Keratinocyte (primary cell): ENCODE results near the gene PLXNB1. TPM values are rescaled to one million over a fixed set of nuclear protein-coding genes. Genes with fewer than 3 reads are reported as not detected.

Source experiments
- DNase-seq: peaks from one replicate; pipeline ENCODE4 v3.0.0-alpha.2; 2011; ENCODE audit warnings: low read depth, missing footprints, low spot score
- FAIRE-seq: peaks from 2 replicates; lab custom pipeline; 2011; peaks lifted over from hg19 to GRCh38; lab: Jason Lieb, UNC
- H2AFZ ChIP-seq: 2 replicates; pipeline ENCODE4 v1.6.0; 2012; ENCODE audit warnings: low read length, control low read depth, inconsistent platforms; ENCODE audit not compliant: control insufficient read depth
- H3K27ac ChIP-seq: 2 replicates; pipeline ENCODE4 v1.5.1; 2011; ENCODE audit warnings: low read length; ENCODE audit not compliant: control insufficient read depth, insufficient read depth
- H3K27me3 ChIP-seq: 3 replicates; pipeline ENCODE4 v1.6.0; 2011; ENCODE audit warnings: low read length; ENCODE audit not compliant: control insufficient read depth, insufficient read depth; ENCODE audit errors: extremely low read depth
- H3K36me3 ChIP-seq, 2 experiments: 2 replicates in 1 of 2; 3 replicates in 1 of 2; pipeline ENCODE4 v1.5.1; 2011; ENCODE audit warnings: low read length in 2 of 2, mild to moderate bottlenecking in 1 of 2; ENCODE audit not compliant: control insufficient read depth in 2 of 2, insufficient read depth in 2 of 2; ENCODE audit errors: extremely low read depth in 1 of 2
- H3K4me1 ChIP-seq: 3 replicates; pipeline ENCODE4 v1.5.1; 2011; ENCODE audit warnings: low read length; ENCODE audit not compliant: control insufficient read depth, insufficient read depth; ENCODE audit errors: extremely low read depth
- H3K4me2 ChIP-seq: 3 replicates; pipeline ENCODE4 v1.6.0; 2011; ENCODE audit warnings: low read depth, low read length; ENCODE audit not compliant: control insufficient read depth, insufficient read depth; ENCODE audit errors: extremely low read depth
- H3K4me3 ChIP-seq, 3 experiments: fragments of 200-600 bp in 1 of 3; sonication (generic) in 1 of 3; 2 replicates in 2 of 3; 3 replicates in 1 of 3; pipeline ENCODE4 v1.5.1; 2011 to 2016; ENCODE audit warnings: low read length in 3 of 3, mild to moderate bottlenecking in 3 of 3, control low read depth in 2 of 3, inconsistent platforms in 1 of 3, low read depth in 1 of 3, mixed read lengths in 1 of 3, mixed run types in 1 of 3, moderate library complexity in 1 of 3; ENCODE audit not compliant: control insufficient read depth in 2 of 3, insufficient read depth in 2 of 3; ENCODE audit errors: extremely low read depth in 1 of 3
- H3K79me2 ChIP-seq: 2 replicates; pipeline ENCODE4 v1.6.0; 2012; ENCODE audit warnings: low read length; ENCODE audit not compliant: control insufficient read depth, insufficient read depth
- H3K9ac ChIP-seq: 3 replicates; pipeline ENCODE4 v1.6.0; 2011; ENCODE audit warnings: low read length; ENCODE audit not compliant: control insufficient read depth, insufficient read depth; ENCODE audit errors: extremely low read depth
- H3K9me1 ChIP-seq: 3 replicates; pipeline ENCODE4 v1.6.0; 2011; ENCODE audit warnings: low read length; ENCODE audit not compliant: control insufficient read depth, insufficient read depth; ENCODE audit errors: extremely low read depth
- H3K9me3 ChIP-seq: 2 replicates; pipeline ENCODE4 v1.5.1; 2012; ENCODE audit warnings: low read depth, low read length; ENCODE audit not compliant: control insufficient read depth
- H4K20me1 ChIP-seq: 3 replicates; pipeline ENCODE4 v1.6.0; 2011; ENCODE audit warnings: low read length; ENCODE audit not compliant: control insufficient read depth, insufficient read depth; ENCODE audit errors: extremely low read depth
- EZH2 ChIP-seq: IDR thresholded peaks from one replicate; pipeline ENCODE4 v1.6.1; 2012; ENCODE audit warnings: inconsistent platforms, mild to moderate bottlenecking, low read length, moderate library complexity
- dilution Hi-C: fragments of 300-500 bp; cut with MboI; formaldehyde crosslinking; loops from one replicate; pipeline ENCODE4 v1.7.0; 2020; ENCODE audit warnings: low sequenced_read_pairs; ENCODE audit not compliant: extremely low pct_ligation_motif_present
- polyA plus RNA-seq, 5 experiments: library from polyadenylated mRNA; depleted of rRNA in 3 of 5; stranded (reverse) in 3 of 5; stranded (forward) in 1 of 5; unstranded in 1 of 5; fragments of >200 nt; gene quantifications; 1 replicate in 1 of 5; 2 replicates in 3 of 5; 3 replicates in 1 of 5; pipeline versions ENCODE4 v1.2.1 to v1.2.3, GENCODE V29; 2011 to 2012; ENCODE audit warnings: missing spikeins in 2 of 5, low read depth in 1 of 5, low replicate concordance in 1 of 5
- TF ChIP-seq, protein P1 (sequence below), 3 experiments: IDR thresholded peaks in 1 of 3; conservative IDR thresholded peaks in 1 of 3; optimal IDR thresholded peaks in 1 of 3; 2 replicates in 2 of 3; 3 replicates in 1 of 3; pipeline versions ENCODE3 to v1.5.1; 2011; ENCODE audit warnings: low read length in 3 of 3, mild to moderate bottlenecking in 3 of 3, moderate library complexity in 2 of 3, control low read depth in 1 of 3, inconsistent platforms in 1 of 3; ENCODE audit not compliant: insufficient read depth in 2 of 3; ENCODE audit errors: extremely low read depth in 1 of 3

Gene PLXNB1
- polyA plus RNA-seq, 1 donor (not counting 4 experiments of a cell fraction or from before 2014, with no cell fraction given): 83.0 TPM

DNA sequence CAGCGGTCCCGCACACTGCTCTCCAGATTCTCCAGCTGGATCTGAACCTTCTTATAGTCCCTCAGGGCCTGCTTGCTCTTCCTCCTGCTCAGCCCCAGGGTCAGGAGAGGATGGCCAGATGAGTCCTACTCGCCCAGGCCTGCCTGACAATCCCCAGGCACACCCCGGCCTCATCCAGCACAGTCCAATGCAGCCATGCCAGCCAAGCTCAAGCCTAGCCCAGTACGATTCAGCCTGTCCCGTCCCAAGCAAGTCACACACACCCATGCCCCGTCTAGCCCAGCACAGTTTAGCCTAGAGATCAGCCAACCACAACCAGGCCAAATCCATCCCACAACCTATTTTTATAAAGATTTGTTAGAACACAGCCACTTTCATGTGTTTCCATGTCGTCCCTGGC is 16.8 kb downstream of the PLXNB1 start:
- H3K4me2 ChIP-seq: no peak overlapping the region
- no peak overlapping the region for H2AFZ ChIP-seq
- H4K20me1 ChIP-seq: peaks cover 10% of the 10 kb centered on the region
- no peaks in the 10 kb centered on the region for H3K79me2 ChIP-seq
- H3K9me3 ChIP-seq: no peaks in the 10 kb centered on the region
- no peak overlapping the region for H3K4me3 ChIP-seq
- no peak overlapping the region for H3K27ac ChIP-seq
- no peak for DNase-seq
- no peaks in the 10 kb centered on the region for H3K27me3 ChIP-seq
- dilution Hi-C loops: no loop called here
- no peak for TF ChIP-seq EZH2
- TF ChIP-seq, protein P1, sequence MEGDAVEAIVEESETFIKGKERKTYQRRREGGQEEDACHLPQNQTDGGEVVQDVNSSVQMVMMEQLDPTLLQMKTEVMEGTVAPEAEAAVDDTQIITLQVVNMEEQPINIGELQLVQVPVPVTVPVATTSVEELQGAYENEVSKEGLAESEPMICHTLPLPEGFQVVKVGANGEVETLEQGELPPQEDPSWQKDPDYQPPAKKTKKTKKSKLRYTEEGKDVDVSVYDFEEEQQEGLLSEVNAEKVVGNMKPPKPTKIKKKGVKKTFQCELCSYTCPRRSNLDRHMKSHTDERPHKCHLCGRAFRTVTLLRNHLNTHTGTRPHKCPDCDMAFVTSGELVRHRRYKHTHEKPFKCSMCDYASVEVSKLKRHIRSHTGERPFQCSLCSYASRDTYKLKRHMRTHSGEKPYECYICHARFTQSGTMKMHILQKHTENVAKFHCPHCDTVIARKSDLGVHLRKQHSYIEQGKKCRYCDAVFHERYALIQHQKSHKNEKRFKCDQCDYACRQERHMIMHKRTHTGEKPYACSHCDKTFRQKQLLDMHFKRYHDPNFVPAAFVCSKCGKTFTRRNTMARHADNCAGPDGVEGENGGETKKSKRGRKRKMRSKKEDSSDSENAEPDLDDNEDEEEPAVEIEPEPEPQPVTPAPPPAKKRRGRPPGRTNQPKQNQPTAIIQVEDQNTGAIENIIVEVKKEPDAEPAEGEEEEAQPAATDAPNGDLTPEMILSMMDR (optimal IDR thresholded peaks at IDR 0.05 in 1 of 3, IDR thresholded peaks at IDR 0.05 in 1 of 3, conservative IDR thresholded peaks at IDR 0.05 in 1 of 3; ENCODE audit: extremely low read depth in 1 of 3, insufficient read depth in 2 of 3, low read length in 3 of 3): no peak
- H3K36me3 ChIP-seq: peaks cover 61 to 87% of the 10 kb centered on the region in 2 experiments
- no peak overlapping the region for H3K9ac ChIP-seq
- H3K9me1 ChIP-seq: peaks cover 3% of the 10 kb centered on the region
- peak; percentile 56 for FAIRE-seq
- peaks cover 12% of the 10 kb centered on the region for H3K4me1 ChIP-seq

DNA sequence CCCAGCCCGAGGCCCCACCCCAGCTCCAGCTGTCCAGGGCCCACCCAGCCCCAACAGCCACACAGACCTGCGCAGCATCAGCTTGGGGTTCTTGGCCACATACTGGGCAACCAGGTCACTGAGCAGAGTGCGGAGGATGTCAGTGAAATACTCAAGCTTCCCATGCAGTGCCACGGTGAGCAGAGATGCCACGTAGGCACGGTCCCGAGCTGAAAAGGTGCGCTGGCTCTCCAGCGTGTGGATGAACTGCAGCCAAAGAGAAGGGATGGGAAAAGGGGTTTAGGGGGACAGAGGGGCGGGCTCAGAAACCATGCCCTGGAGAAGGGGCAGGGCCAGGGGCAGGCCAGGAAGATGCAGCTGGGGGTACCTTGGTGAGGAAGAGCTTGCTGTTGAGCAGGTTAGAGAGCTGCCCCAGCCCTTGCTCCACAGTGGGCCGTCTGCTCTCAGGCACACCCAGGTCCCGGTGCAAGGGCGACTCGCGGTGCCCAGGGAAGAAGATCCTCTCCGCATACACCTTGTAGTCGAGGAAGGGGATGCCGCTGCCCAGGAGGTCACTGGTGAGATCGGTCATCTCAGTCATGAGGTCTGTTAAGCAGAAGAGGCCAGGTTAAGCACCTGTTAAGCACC is 17.4 kb downstream of the PLXNB1 start:
- peaks cover 61 to 85% of the 10 kb centered on the region in 2 experiments for H3K36me3 ChIP-seq
- no peak for FAIRE-seq
- TF ChIP-seq, protein P1 (optimal IDR thresholded peaks at IDR 0.05 in 1 of 3, IDR thresholded peaks at IDR 0.05 in 1 of 3, conservative IDR thresholded peaks at IDR 0.05 in 1 of 3; ENCODE audit: extremely low read depth in 1 of 3, insufficient read depth in 2 of 3, low read length in 3 of 3): no peak
- no peak for TF ChIP-seq EZH2

More for the DNA sequence above, 17.4 kb downstream of the PLXNB1 start:
- DNase-seq: no peak
- dilution Hi-C loops: no loop called here
- H2AFZ ChIP-seq: no peak overlapping the region
- no peaks in the 10 kb centered on the region for H3K79me2 ChIP-seq
- no peak overlapping the region for H3K9ac ChIP-seq
- H3K4me1 ChIP-seq: peaks cover 12% of the 10 kb centered on the region
- H3K4me3 ChIP-seq: no peak overlapping the region
- H3K9me3 ChIP-seq: no peaks in the 10 kb centered on the region
- H4K20me1 ChIP-seq: peaks cover 10% of the 10 kb centered on the region
- H3K27me3 ChIP-seq: no peaks in the 10 kb centered on the region
- peaks cover 3% of the 10 kb centered on the region for H3K9me1 ChIP-seq
- no peak overlapping the region for H3K4me2 ChIP-seq
- H3K27ac ChIP-seq: no peak overlapping the region
